Keratinocyte (primary cell): ENCODE results near the gene CACNA2D2. TPM values are rescaled to one million over a fixed set of nuclear protein-coding genes. Genes with fewer than 3 reads are reported as not detected.

Experiments
- DNase-seq: peaks from one replicate; pipeline ENCODE4 v3.0.0-alpha.2; 2011; ENCODE audit warnings: low read depth, missing footprints, low spot score
- FAIRE-seq: peaks from 2 replicates; lab custom pipeline; 2011; peaks lifted over from hg19 to GRCh38; lab: Jason Lieb, UNC
- H2AFZ ChIP-seq: 2 replicates; pipeline ENCODE4 v1.6.0; 2012; ENCODE audit warnings: low read length, control low read depth, inconsistent platforms; ENCODE audit not compliant: control insufficient read depth
- H3K27ac ChIP-seq: 2 replicates; pipeline ENCODE4 v1.5.1; 2011; ENCODE audit warnings: low read length; ENCODE audit not compliant: control insufficient read depth, insufficient read depth
- H3K27me3 ChIP-seq: 3 replicates; pipeline ENCODE4 v1.6.0; 2011; ENCODE audit warnings: low read length; ENCODE audit not compliant: control insufficient read depth, insufficient read depth; ENCODE audit errors: extremely low read depth
- H3K36me3 ChIP-seq, 2 experiments: 2 replicates in 1 of 2; 3 replicates in 1 of 2; pipeline ENCODE4 v1.5.1; 2011; ENCODE audit warnings: low read length in 2 of 2, mild to moderate bottlenecking in 1 of 2; ENCODE audit not compliant: control insufficient read depth in 2 of 2, insufficient read depth in 2 of 2; ENCODE audit errors: extremely low read depth in 1 of 2
- H3K4me1 ChIP-seq: 3 replicates; pipeline ENCODE4 v1.5.1; 2011; ENCODE audit warnings: low read length; ENCODE audit not compliant: control insufficient read depth, insufficient read depth; ENCODE audit errors: extremely low read depth
- H3K4me2 ChIP-seq: 3 replicates; pipeline ENCODE4 v1.6.0; 2011; ENCODE audit warnings: low read depth, low read length; ENCODE audit not compliant: control insufficient read depth, insufficient read depth; ENCODE audit errors: extremely low read depth
- H3K4me3 ChIP-seq, 3 experiments: fragments of 200-600 bp in 1 of 3; sonication (generic) in 1 of 3; 2 replicates in 2 of 3; 3 replicates in 1 of 3; pipeline ENCODE4 v1.5.1; 2011 to 2016; ENCODE audit warnings: low read length in 3 of 3, mild to moderate bottlenecking in 3 of 3, control low read depth in 2 of 3, inconsistent platforms in 1 of 3, low read depth in 1 of 3, mixed read lengths in 1 of 3, mixed run types in 1 of 3, moderate library complexity in 1 of 3; ENCODE audit not compliant: control insufficient read depth in 2 of 3, insufficient read depth in 2 of 3; ENCODE audit errors: extremely low read depth in 1 of 3
- H3K79me2 ChIP-seq: 2 replicates; pipeline ENCODE4 v1.6.0; 2012; ENCODE audit warnings: low read length; ENCODE audit not compliant: control insufficient read depth, insufficient read depth
- H3K9ac ChIP-seq: 3 replicates; pipeline ENCODE4 v1.6.0; 2011; ENCODE audit warnings: low read length; ENCODE audit not compliant: control insufficient read depth, insufficient read depth; ENCODE audit errors: extremely low read depth
- H3K9me1 ChIP-seq: 3 replicates; pipeline ENCODE4 v1.6.0; 2011; ENCODE audit warnings: low read length; ENCODE audit not compliant: control insufficient read depth, insufficient read depth; ENCODE audit errors: extremely low read depth
- H3K9me3 ChIP-seq: 2 replicates; pipeline ENCODE4 v1.5.1; 2012; ENCODE audit warnings: low read depth, low read length; ENCODE audit not compliant: control insufficient read depth
- H4K20me1 ChIP-seq: 3 replicates; pipeline ENCODE4 v1.6.0; 2011; ENCODE audit warnings: low read length; ENCODE audit not compliant: control insufficient read depth, insufficient read depth; ENCODE audit errors: extremely low read depth
- EZH2 ChIP-seq: IDR thresholded peaks from one replicate; pipeline ENCODE4 v1.6.1; 2012; ENCODE audit warnings: inconsistent platforms, mild to moderate bottlenecking, low read length, moderate library complexity
- dilution Hi-C: fragments of 300-500 bp; cut with MboI; formaldehyde crosslinking; loops from one replicate; pipeline ENCODE4 v1.7.0; 2020; ENCODE audit warnings: low sequenced_read_pairs; ENCODE audit not compliant: extremely low pct_ligation_motif_present
- polyA plus RNA-seq, 5 experiments: library from polyadenylated mRNA; depleted of rRNA in 3 of 5; stranded (reverse) in 3 of 5; stranded (forward) in 1 of 5; unstranded in 1 of 5; fragments of >200 nt; gene quantifications; 1 replicate in 1 of 5; 2 replicates in 3 of 5; 3 replicates in 1 of 5; pipeline versions ENCODE4 v1.2.1 to v1.2.3, GENCODE V29; 2011 to 2012; ENCODE audit warnings: missing spikeins in 2 of 5, low read depth in 1 of 5, low replicate concordance in 1 of 5
- TF ChIP-seq, protein P1 (sequence below), 3 experiments: IDR thresholded peaks in 1 of 3; conservative IDR thresholded peaks in 1 of 3; optimal IDR thresholded peaks in 1 of 3; 2 replicates in 2 of 3; 3 replicates in 1 of 3; pipeline versions ENCODE3 to v1.5.1; 2011; ENCODE audit warnings: low read length in 3 of 3, mild to moderate bottlenecking in 3 of 3, moderate library complexity in 2 of 3, control low read depth in 1 of 3, inconsistent platforms in 1 of 3; ENCODE audit not compliant: insufficient read depth in 2 of 3; ENCODE audit errors: extremely low read depth in 1 of 3

CACNA2D2 gene
- polyA plus RNA-seq, 1 donor (not counting 4 experiments of a cell fraction or from before 2014, with no cell fraction given), result 0.04 TPM

DNA sequence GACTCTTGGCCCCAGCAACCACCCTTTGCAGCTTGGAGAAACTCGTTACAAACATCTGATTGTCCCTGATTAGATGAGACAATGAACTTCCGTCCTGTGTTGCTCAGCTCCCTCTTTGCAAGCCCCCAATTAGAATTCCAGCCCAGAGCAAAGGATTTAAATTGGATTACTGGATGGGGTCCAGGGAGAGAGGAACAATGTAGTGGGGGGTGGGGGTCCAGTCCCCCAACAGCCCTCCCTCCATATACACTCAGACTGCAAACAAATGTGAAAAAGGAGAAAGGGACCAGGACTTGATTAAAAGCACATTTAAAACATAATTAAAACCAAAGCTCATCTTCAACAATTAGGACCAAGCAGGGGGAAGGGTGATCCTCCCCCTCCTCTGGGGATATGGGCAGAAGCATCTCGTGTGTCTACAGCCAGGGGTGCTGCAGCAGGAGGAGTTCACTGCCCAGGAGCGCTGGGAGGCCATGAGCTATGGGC lies 72.4 kb downstream of the CACNA2D2 start:
- DNase-seq (no peak), FAIRE-seq (no peak)
- Histone ChIP-seq H3K4me1 (no peaks in the 10 kb centered on the region), H3K79me2 (no peaks in the 10 kb centered on the region), H3K9me3 (no peaks in the 10 kb centered on the region), H3K36me3 (no peaks in the 10 kb centered on the region), H3K9ac (no peak overlapping the region), H4K20me1 (no peaks in the 10 kb centered on the region), H3K27ac (no peak overlapping the region), H3K27me3 (peaks cover 8% of the 10 kb centered on the region), H3K4me2 (no peak overlapping the region), H2AFZ (no peak overlapping the region), H3K9me1 (no peaks in the 10 kb centered on the region), H3K4me3 (no peak overlapping the region)
- TF ChIP-seq EZH2, result no peak
- TF ChIP-seq, protein P1, sequence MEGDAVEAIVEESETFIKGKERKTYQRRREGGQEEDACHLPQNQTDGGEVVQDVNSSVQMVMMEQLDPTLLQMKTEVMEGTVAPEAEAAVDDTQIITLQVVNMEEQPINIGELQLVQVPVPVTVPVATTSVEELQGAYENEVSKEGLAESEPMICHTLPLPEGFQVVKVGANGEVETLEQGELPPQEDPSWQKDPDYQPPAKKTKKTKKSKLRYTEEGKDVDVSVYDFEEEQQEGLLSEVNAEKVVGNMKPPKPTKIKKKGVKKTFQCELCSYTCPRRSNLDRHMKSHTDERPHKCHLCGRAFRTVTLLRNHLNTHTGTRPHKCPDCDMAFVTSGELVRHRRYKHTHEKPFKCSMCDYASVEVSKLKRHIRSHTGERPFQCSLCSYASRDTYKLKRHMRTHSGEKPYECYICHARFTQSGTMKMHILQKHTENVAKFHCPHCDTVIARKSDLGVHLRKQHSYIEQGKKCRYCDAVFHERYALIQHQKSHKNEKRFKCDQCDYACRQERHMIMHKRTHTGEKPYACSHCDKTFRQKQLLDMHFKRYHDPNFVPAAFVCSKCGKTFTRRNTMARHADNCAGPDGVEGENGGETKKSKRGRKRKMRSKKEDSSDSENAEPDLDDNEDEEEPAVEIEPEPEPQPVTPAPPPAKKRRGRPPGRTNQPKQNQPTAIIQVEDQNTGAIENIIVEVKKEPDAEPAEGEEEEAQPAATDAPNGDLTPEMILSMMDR (optimal IDR thresholded peaks at IDR 0.05 in 1 of 3, IDR thresholded peaks at IDR 0.05 in 1 of 3, conservative IDR thresholded peaks at IDR 0.05 in 1 of 3; ENCODE audit: extremely low read depth in 1 of 3, insufficient read depth in 2 of 3, low read length in 3 of 3), result no peak
- dilution Hi-C loops, result no loop called here

DNA sequence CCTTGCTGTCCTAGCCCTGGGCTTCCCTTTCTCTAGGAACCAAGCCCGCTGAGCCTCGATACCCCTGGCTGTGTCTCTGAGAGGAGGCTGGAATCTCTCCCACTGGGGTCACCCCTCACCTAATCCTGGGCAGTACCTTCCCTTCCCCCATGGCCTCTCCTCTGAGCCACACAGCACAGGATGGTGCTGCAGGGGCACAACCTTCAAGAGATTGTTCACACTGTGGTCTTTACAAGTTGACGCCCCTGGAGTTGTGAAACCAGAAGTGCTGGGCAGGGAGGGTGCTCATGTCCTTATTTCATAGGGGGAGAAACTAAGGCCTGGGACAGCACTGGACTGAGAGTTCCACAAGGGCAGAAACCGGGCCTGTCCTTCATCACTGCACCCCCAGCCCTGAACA lies 73.2 kb downstream of the CACNA2D2 start:
- no peak overlapping the region for H3K27ac ChIP-seq
- no peaks in the 10 kb centered on the region for H3K9me3 ChIP-seq
- FAIRE-seq, result no peak
- H3K79me2 ChIP-seq, result no peaks in the 10 kb centered on the region
- no peaks in the 10 kb centered on the region for H3K9me1 ChIP-seq
- no peaks in the 10 kb centered on the region for H4K20me1 ChIP-seq
- H3K9ac ChIP-seq, result no peak overlapping the region
- H3K4me2 ChIP-seq, result no peak overlapping the region
- H3K27me3 ChIP-seq, result peaks cover 11% of the 10 kb centered on the region
- no peak overlapping the region for H3K4me3 ChIP-seq
- H2AFZ ChIP-seq, result no peak overlapping the region
- H3K36me3 ChIP-seq, result no peaks in the 10 kb centered on the region
- TF ChIP-seq, protein P1 (optimal IDR thresholded peaks at IDR 0.05 in 1 of 3, IDR thresholded peaks at IDR 0.05 in 1 of 3, conservative IDR thresholded peaks at IDR 0.05 in 1 of 3; ENCODE audit: extremely low read depth in 1 of 3, insufficient read depth in 2 of 3, low read length in 3 of 3), result no peak
- no peak for TF ChIP-seq EZH2
- no peak for DNase-seq
- H3K4me1 ChIP-seq, result no peaks in the 10 kb centered on the region
- dilution Hi-C loops, result no loop called here
